HG03520 (cell line): ENCODE measurements around the gene ZFYVE28.
"Not testable (repeated sequence)": the region's sequence is repeated elsewhere in the genome, so short reads cannot be mapped to it uniquely, and the experiment has no call there.

Experiments used
- ATAC-seq: cut with Tn5 transposase; IDR thresholded peaks from one replicate; pipeline ENCODE4 v1.9.1; 2021; ENCODE audit warnings: mild to moderate bottlenecking, moderate library complexity; ENCODE audit not compliant: unreplicated experiment

Gene ZFYVE28

DNA sequence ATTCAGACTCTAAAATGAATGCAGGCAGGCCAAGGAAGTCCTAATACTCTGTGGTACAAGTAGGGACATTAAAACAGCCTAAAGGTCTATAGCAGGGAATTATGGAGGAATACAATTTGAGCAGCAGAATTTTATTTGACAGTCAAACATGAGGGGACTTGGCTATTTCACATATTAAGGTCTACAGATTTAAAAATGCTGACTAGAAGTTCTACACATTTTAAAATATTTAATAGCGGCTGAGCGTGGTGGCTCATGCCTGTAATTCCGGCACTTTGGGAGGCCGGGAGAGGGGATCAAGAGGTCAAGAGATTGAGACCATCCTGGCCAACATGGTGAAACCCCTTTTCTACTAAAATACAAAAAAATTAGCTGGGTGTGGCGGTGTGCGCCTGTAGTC is 187.4 kb downstream of the ZFYVE28 start:
- no peak for ATAC-seq

DNA sequence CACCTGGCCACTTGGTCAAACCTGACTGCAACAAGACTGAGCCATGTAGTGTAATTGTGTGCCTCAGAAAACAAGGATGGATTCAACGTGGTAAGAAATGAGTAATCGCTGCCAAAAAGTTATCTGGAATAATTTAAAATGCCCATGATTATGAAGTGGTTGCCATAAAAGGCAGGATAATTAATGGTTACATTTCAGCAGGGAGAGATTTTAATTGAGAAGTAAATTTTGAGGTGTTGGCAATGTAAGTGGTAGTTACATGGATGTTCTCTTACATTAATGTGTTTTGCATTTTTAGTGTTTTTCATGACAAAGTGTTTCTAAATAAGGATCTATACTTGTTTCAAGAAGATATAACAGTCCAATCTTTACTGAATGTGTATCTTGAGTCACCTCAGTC is 192.2 kb downstream of the ZFYVE28 start:
- ATAC-seq, result no peak

DNA sequence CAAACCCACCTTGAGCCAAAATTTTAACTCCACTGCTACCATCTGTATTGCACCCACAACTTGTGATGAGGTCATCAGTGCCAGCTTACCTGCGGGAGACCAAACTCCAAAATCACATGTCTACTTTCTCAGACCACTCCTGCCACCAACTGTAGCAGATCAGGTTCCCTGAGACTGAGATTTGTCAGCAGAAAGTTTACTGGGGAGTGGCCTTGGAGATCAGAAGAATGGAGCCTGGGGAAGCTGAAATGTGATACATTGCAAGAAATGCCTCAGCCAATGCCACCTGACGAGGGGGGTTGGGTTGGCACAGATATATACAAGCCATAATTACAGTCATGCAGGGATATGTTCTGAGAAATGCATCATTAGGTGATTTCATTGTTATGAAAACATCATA is 195.6 kb downstream of the ZFYVE28 start:
- no peak for ATAC-seq

DNA sequence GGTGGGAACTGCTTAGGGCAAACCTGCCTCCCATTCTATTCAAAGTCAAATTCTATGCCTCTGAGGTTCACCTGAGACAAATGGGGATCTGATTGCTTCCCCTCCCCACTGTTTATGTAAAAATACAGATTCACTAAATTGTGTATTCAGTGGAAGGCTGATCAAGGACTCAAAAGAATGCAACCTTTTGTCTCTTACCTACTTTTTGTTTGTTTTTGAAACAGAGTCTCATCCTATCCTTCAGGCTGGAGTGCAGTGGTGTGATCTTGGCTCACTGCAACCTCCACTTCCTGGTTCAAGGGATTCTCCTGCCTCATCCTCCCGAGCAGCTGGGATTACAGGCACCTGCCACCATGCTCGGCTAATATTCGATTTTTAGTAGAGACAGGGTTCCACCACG is 197.1 kb downstream of the ZFYVE28 start:
- ATAC-seq, result not testable (repeated sequence)

DNA sequence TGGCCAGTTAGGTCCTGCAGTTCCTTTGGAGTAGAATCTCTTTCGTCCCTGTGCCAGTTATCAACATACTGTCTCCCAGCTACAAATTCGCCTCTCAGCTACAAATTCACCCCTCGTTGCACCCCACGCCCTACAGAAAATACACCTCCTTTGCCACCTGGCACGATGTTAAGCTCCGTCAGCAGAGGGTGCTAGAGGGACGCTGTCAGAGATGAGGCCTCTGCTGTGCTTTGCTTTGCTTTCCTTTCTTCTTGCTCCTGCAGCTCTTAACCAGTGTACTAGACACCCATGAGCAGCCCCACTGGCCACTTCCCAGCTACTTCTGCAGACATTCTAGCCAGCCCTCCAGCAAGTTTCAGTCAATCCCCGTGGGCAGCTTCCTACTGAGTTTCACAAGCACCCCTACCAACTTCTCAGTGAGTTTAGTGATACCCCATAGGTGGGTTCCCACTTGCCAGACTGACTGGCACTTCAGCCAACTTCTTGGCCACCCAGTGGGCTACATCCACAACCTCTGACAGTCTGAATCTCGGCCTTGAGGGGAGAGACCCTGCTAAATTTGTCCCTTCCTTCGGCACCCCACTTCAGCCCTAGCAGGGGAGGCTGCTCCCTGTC is 198.3 kb downstream of the ZFYVE28 start:
- no peak for ATAC-seq
